K562 (cell line): ENCODE results near the gene PDE8B. TPM values are rescaled to one million over a fixed set of nuclear protein-coding genes. Genes with fewer than 3 reads are reported as not detected.

Experiments
- BMI1 ChIP-seq: fragments of 150-350 bp; IDR thresholded peaks from 2 replicates; pipeline ENCODE4 v1.6.1; 2014; ENCODE audit warnings: low read length
- KAT2B ChIP-seq: IDR thresholded peaks from one replicate; pipeline ENCODE4 v1.6.1; 2012; ENCODE audit warnings: low read depth, mild to moderate bottlenecking, control low read depth, inconsistent platforms, low read length, moderate library complexity
- NCOA2 ChIP-seq, 2 experiments: fragments of 450-650 bp; IDR thresholded peaks; 2 replicates each; pipeline ENCODE4 v1.6.1; 2018; ENCODE audit warnings: mild to moderate bottlenecking in 2 of 2, moderate library complexity in 1 of 2; ENCODE audit not compliant: partially characterized antibody in 2 of 2
- RBM25 ChIP-seq: fragments of 200-400 bp; formaldehyde crosslinking; IDR thresholded peaks from 2 replicates; pipeline ENCODE4 v1.6.1; 2018; ENCODE audit warnings: low read length, low read depth, moderate library complexity; ENCODE audit not compliant: severe bottlenecking
- REST ChIP-seq, 2 experiments: fragments of 450-650 bp; formaldehyde crosslinking in 1 of 2; IDR thresholded peaks; 2 replicates each; pipeline versions ENCODE4 v1.4.0 to v1.6.1; 2014 to 2020; ENCODE audit warnings: mild to moderate bottlenecking in 2 of 2, borderline replicate concordance in 1 of 2, low read depth in 1 of 2
- SREBF2 ChIP-seq: sonication (generic); formaldehyde crosslinking; IDR thresholded peaks from 2 replicates; pipeline ENCODE4 v1.4.0; 2020; ENCODE audit warnings: mild to moderate bottlenecking, missing genetic modification reagents
- ZBTB49 ChIP-seq: sonication (generic); formaldehyde crosslinking; IDR thresholded peaks from 2 replicates; pipeline ENCODE4 v1.8.0; 2022; ENCODE audit warnings: missing genetic modification reagents, mild to moderate bottlenecking, borderline replicate concordance
- ZNF311 ChIP-seq: fragments of 250-450 bp; sonication (Bioruptor Pico); IDR thresholded peaks from 2 replicates; pipeline ENCODE4 v1.4.0; 2020; ENCODE audit warnings: mild to moderate bottlenecking, moderate library complexity
- polyA plus RNA-seq, 8 experiments: library from polyadenylated mRNA; depleted of rRNA in 4 of 8; stranded (reverse) in 5 of 8; unstranded in 3 of 8; fragments of >200 nt; fragmentation: Nextera tagmentation in 2 of 8; fragmentation: Illumina TruSeq in 1 of 8; extraction: Ambion mirVana in 2 of 8; extraction: Trizol in 1 of 8; gene quantifications; 2 replicates each; pipeline versions ENCODE4 v1.2.1 to v1.2.3, GENCODE V29; 2011 to 2014; ENCODE audit warnings: inconsistent platforms in 1 of 8, missing spikeins in 1 of 8
- total RNA-seq, 7 experiments: library from RNA; depleted of rRNA in 6 of 7; stranded (reverse); fragments of >200 nt in 6 of 7; fragmentation: Illumina TruSeq in 2 of 7; extraction: Trizol in 2 of 7; gene quantifications; 2 replicates each; pipeline versions ENCODE4 v1.2.1 to v1.2.3, GENCODE V29; 2011 to 2021; ENCODE audit warnings: low replicate concordance in 1 of 7

Gene PDE8B
- total and polyA plus RNA-seq, 9 of the 15 experiments (the other 6 are each of a cell fraction or from before 2014, with no cell fraction given), result 0.15 to 0.28 TPM; not detected in 7

GRCh38 chr5:77214151-77214550 lies 3.7 kb downstream of the PDE8B start (continued):
- TF ChIP-seq REST (IDR thresholded peaks at IDR 0.05; ENCODE audit: borderline replicate concordance), result no peak
- TF ChIP-seq REST (CRISPR knock-in tag; IDR thresholded peaks at IDR 0.05; ENCODE audit: low read depth), result no peak
- TF ChIP-seq SREBF2, result no peak
- no peak for TF ChIP-seq KAT2B
- TF ChIP-seq RBM25, result no peak
- TF ChIP-seq ZBTB49 (CRISPR knock-in tag), result no peak
- TF ChIP-seq ZNF311 (CRISPR knock-in tag), result no peak
- no peak for TF ChIP-seq BMI1
- no peak for TF ChIP-seq NCOA2 (IDR thresholded peaks at IDR 0.05; ENCODE audit: partially characterized antibody in 2 of 2)
- TF ChIP-seq, all 486 proteins: peak for 0
